Measurements from ENCODE around the gene MYH2.

DNA sequence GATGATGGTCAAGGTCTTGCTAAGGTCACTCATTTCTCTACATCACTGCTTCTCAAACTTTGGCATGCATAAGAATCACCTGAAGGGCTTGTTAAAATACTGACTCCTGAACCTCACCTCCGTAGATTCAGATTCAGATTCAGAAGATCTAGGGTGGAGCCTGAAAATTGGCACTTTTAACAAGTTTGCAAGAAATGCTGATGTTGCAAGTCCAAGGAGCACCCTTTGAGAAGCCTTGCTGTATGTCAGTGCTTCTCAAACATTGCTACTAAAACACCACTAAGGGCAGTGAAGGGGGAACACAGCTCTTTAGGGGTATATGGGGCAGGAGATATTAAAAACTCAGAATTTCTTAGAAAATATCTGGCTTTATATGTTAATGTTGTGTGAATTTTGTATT, 17.4 kb downstream of the MYH2 start:
- TF ChIP-seq POLR2AphosphoS5 (IDR thresholded peaks at IDR 0.05; ENCODE audit: low read depth, low read length) (no peak), FOXP2 (optimal IDR thresholded peaks at IDR 0.05; ENCODE audit: borderline replicate concordance, extremely low read depth, extremely low read length, insufficient read depth) (no peak), SIN3A (IDR thresholded peaks at IDR 0.05; ENCODE audit: borderline replicate concordance, insufficient read depth, low read length) (no peak), TAF1 (IDR thresholded peaks at IDR 0.05; ENCODE audit: borderline replicate concordance, insufficient read depth, low read length) (no peak)
- TF ChIP-seq, protein P1, sequence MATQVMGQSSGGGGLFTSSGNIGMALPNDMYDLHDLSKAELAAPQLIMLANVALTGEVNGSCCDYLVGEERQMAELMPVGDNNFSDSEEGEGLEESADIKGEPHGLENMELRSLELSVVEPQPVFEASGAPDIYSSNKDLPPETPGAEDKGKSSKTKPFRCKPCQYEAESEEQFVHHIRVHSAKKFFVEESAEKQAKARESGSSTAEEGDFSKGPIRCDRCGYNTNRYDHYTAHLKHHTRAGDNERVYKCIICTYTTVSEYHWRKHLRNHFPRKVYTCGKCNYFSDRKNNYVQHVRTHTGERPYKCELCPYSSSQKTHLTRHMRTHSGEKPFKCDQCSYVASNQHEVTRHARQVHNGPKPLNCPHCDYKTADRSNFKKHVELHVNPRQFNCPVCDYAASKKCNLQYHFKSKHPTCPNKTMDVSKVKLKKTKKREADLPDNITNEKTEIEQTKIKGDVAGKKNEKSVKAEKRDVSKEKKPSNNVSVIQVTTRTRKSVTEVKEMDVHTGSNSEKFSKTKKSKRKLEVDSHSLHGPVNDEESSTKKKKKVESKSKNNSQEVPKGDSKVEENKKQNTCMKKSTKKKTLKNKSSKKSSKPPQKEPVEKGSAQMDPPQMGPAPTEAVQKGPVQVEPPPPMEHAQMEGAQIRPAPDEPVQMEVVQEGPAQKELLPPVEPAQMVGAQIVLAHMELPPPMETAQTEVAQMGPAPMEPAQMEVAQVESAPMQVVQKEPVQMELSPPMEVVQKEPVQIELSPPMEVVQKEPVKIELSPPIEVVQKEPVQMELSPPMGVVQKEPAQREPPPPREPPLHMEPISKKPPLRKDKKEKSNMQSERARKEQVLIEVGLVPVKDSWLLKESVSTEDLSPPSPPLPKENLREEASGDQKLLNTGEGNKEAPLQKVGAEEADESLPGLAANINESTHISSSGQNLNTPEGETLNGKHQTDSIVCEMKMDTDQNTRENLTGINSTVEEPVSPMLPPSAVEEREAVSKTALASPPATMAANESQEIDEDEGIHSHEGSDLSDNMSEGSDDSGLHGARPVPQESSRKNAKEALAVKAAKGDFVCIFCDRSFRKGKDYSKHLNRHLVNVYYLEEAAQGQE (IDR thresholded peaks at IDR 0.05; ENCODE audit: insufficient read depth in 1 of 2, low read depth in 2 of 2, low read length in 2 of 2) = no peak

Measured in PFSK-1 (cell line).